Motor neuron (in vitro differentiated cells): ENCODE data around the gene RHEX. TPM values are rescaled to one million over a fixed set of nuclear protein-coding genes. Genes with fewer than 3 reads are reported as not detected.

Source experiments
- ATAC-seq, 8 experiments: fragments of 200-7000 bp; cut with Tn5 transposase; replicated peaks in 6 of 8; 2 replicates each; pipeline ENCODE4 v1.8.0; 2021; ENCODE audit warnings: mild to moderate bottlenecking in 8 of 8, moderate library complexity in 8 of 8
- H3K27ac ChIP-seq, 2 donors: fragments of 250-450 bp; sonication (Bioruptor Pico); 2 replicates each; pipeline ENCODE4 v1.9.0; 2021; ENCODE audit warnings: antibody characterized with exemption in 2 of 2, mild to moderate bottlenecking in 2 of 2, moderate library complexity in 1 of 2
- H3K4me1 ChIP-seq, 2 donors: fragments of 250-450 bp; sonication (Bioruptor Pico); replicated peaks in 1 of 2; 2 replicates each; pipeline ENCODE4 v1.6.1; 2021; ENCODE audit warnings: antibody characterized with exemption in 2 of 2, mild to moderate bottlenecking in 2 of 2, moderate library complexity in 1 of 2
- H3K4me3 ChIP-seq, 5 donors: fragments of 250-450 bp; sonication (Bioruptor Pico); 2 replicates each; pipeline ENCODE4 v1.9.0; 2021; ENCODE audit warnings: antibody characterized with exemption in 5 of 5, mild to moderate bottlenecking in 5 of 5, moderate library complexity in 4 of 5
- WGBS, 10 experiments: fragments of 450-650 bp; shearing (Covaris generic); methylation state at CpG; one replicate each; pipeline ENCODE4 v1.0.0; 2022; 5-methylcytosine and 5-hydroxymethylcytosine counted together
- in situ Hi-C, 9 experiments: fragments of 400-800 bp; cut with MboI; loops; one replicate each; pipeline ENCODE4 v1.15.0; 2021; ENCODE audit warnings: low sequenced_read_pairs in 9 of 9, low pct_unique_long_range_greater_than_20kb in 2 of 9; ENCODE audit not compliant: unreplicated experiment in 9 of 9
- total RNA-seq, 8 experiments: library from RNA; unstranded; fragments of 300-600 nt; gene quantifications; 2 replicates each; pipeline versions ENCODE4 v1.2.3 to v1.2.4, GENCODE V29; 2022

The RHEX gene
- total RNA-seq, 8 experiments from 2014 or later, result 0.29 to 1.2 (median 0.87) TPM; not detected in 5

GRCh38 chr1:206068314-206068713 is 15.3 kb downstream of the RHEX start:
- WGBS, 10 experiments, result 0 to 85% (median 63%) methylated on average over 1 of the region's 1 CpG; no CpG with 5 or more reads in 3 of the 10 experiments
- no peak for ATAC-seq
- Histone ChIP-seq H3K27ac (no peak overlapping the region), H3K4me1 (no peaks in the 10 kb centered on the region), H3K4me3 (no peak overlapping the region)
- in situ Hi-C loops, result no loop called here

GRCh38 chr1:206070627-206071304 is 17.8 kb downstream of the RHEX start:
- ATAC-seq, result no peak
- 49 to 100% (median 86%) methylated on average over 1 to 9 of the region's 9 CpGs for WGBS, 10 experiments
- Histone ChIP-seq H3K4me3 (no peak overlapping the region), H3K27ac (no peak overlapping the region), H3K4me1 (no peaks in the 10 kb centered on the region)
- in situ Hi-C loops, result no loop called here

- Histone ChIP-seq H3K4me3 (no peak overlapping the region), H3K27ac (no peak overlapping the region), H3K4me1 (no peaks in the 10 kb centered on the region)
- 64 to 100% (median 78%) methylated on average over 1 to 3 of the region's 3 CpGs; no CpG with 5 or more reads in 2 of the 10 experiments for WGBS, 10 experiments
- ATAC-seq, result no peak
- in situ Hi-C loops, result no loop called here
Measured at GRCh38 chr1:206074839-206075238, 21.9 kb downstream of the RHEX start.

- H3K4me3 ChIP-seq, result no peak overlapping the region
- in situ Hi-C loops, result no loop called here
- no peak overlapping the region for H3K27ac ChIP-seq
- no peaks in the 10 kb centered on the region for H3K4me1 ChIP-seq
- peak in 5 of 8 experiments; percentile 61 to 80 (median 72) for ATAC-seq
- 43 to 92% (median 65%) methylated on average over 1 to 11 of the region's 11 CpGs for WGBS, 10 experiments
Measured at GRCh38 chr1:206075786-206076755, 23.1 kb downstream of the RHEX start.

GRCh38 chr1:206079135-206079534 is 26.2 kb downstream of the RHEX start:
- Histone ChIP-seq H3K4me1 (no peaks in the 10 kb centered on the region), H3K27ac (no peak overlapping the region), H3K4me3 (no peak overlapping the region)
- WGBS, 10 experiments, result 0 to 86% (median 50%) methylated on average over 1 of the region's 1 CpG; no CpG with 5 or more reads in 1 of the 10 experiments
- ATAC-seq, result no peak
- in situ Hi-C loops, result no loop called here

GRCh38 chr1:206080026-206080820 is 27.2 kb downstream of the RHEX start:
- WGBS, 10 experiments, result 36 to 100% (median 71%) methylated on average over 1 to 7 of the region's 8 CpGs
- H3K4me1 ChIP-seq, result no peaks in the 10 kb centered on the region
- in situ Hi-C loops, result no loop called here
- no peak for ATAC-seq
- H3K27ac ChIP-seq, result no peak overlapping the region
- no peak overlapping the region for H3K4me3 ChIP-seq

GRCh38 chr1:206081856-206082255 is 28.9 kb downstream of the RHEX start:
- peak in 5 of 8 experiments; percentile 22 to 98 (median 93) for ATAC-seq
- Histone ChIP-seq H3K4me3 (no peak overlapping the region), H3K27ac (no peak overlapping the region), H3K4me1 (no peaks in the 10 kb centered on the region)
- 40 to 78% (median 70%) methylated on average over 2 to 5 of the region's 5 CpGs; no CpG with 5 or more reads in 4 of the 10 experiments for WGBS, 10 experiments
- in situ Hi-C loops, result no loop called here

GRCh38 chr1:206082831-206083695 is 30.1 kb downstream of the RHEX start:
- no peak overlapping the region for H3K4me3 ChIP-seq
- H3K27ac ChIP-seq, result no peak overlapping the region
- in situ Hi-C loops, result no loop called here
- no peaks in the 10 kb centered on the region for H3K4me1 ChIP-seq
- no peak for ATAC-seq
- WGBS, 10 experiments, result 53 to 91% (median 71%) methylated on average over 2 to 7 of the region's 8 CpGs

- in situ Hi-C loops, result no loop called here
- WGBS, 10 experiments, result 67 to 100% (median 88%) methylated on average over 1 to 2 of the region's 2 CpGs; no CpG with 5 or more reads in 3 of the 10 experiments
- no peak overlapping the region for H3K27ac ChIP-seq
- no peak overlapping the region for H3K4me3 ChIP-seq
- no peak for ATAC-seq
- no peaks in the 10 kb centered on the region for H3K4me1 ChIP-seq
Measured at GRCh38 chr1:206083750-206084149, 30.8 kb downstream of the RHEX start.

GRCh38 chr1:206087091-206087490 is 34.1 kb downstream of the RHEX start:
- 10 to 100% (median 89%) methylated on average over 1 to 3 of the region's 3 CpGs; no CpG with 5 or more reads in 1 of the 10 experiments for whole genome bisulfite sequencing, 10 experiments
- in situ Hi-C loops, result no loop called here
- H3K27ac ChIP-seq, result no peak overlapping the region
- no peaks in the 10 kb centered on the region for H3K4me1 ChIP-seq
- ATAC-seq, result no peak
- no peak overlapping the region for H3K4me3 ChIP-seq

GRCh38 chr1:206089341-206089740 is 36.4 kb downstream of the RHEX start:
- no peak for ATAC-seq
- Histone ChIP-seq H3K27ac (no peak overlapping the region), H3K4me3 (no peak overlapping the region), H3K4me1 (no peaks in the 10 kb centered on the region)
- in situ Hi-C loops, result no loop called here
- WGBS, 10 experiments, result 21 to 88% (median 62%) methylated on average over 2 to 3 of the region's 3 CpGs

GRCh38 chr1:206094024-206094423 is 41.1 kb downstream of the RHEX start:
- WGBS, 10 experiments, result 0 to 100% (median 76%) methylated on average over 1 to 4 of the region's 7 CpGs; no CpG with 5 or more reads in 2 of the 10 experiments

More at GRCh38 chr1:206094024-206094423, 41.1 kb downstream of the RHEX start:
- Histone ChIP-seq H3K4me1 (no peaks in the 10 kb centered on the region), H3K27ac (no peak overlapping the region), H3K4me3 (no peak overlapping the region)
- no peak for ATAC-seq
- in situ Hi-C loops, result no loop called here
